Epidermal melanocyte (primary cell): ENCODE results near the gene LIPK.
"Not testable (repeated sequence)": the region's sequence is repeated elsewhere in the genome, so short reads cannot be mapped to it uniquely, and the experiment has no call there.

Experiments
- DNase-seq: peaks from one replicate; pipeline ENCODE4 v3.0.0; 2011; ENCODE audit warnings: low spot score; ENCODE audit not compliant: insufficient read length

Gene LIPK

DNA sequence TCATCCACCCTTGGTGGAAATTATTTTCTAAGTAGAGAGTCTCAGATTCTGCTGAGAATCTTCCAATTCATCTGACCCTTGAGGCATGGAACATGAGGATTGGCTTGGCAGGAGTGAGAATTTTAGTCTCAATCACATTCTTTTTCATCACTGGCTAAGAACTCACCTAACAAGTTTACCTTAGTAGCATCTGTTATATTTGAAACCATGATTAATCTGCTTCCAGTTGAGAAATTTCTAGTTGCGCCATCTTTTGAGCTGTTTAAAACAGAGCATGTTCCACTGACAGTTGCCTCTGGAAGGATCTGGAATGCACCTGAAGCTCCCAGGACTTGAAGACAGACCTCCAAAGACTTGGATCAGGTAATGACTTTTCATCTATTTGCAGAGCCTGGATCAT, at the start of gene LIPK:
Gene LIPK (plus strand): TSS at position 292 of the 400 bp plus-strand sequence. CDS start 18,295 bp downstream, outside the sequence.
- no peak for DNase-seq

DNA sequence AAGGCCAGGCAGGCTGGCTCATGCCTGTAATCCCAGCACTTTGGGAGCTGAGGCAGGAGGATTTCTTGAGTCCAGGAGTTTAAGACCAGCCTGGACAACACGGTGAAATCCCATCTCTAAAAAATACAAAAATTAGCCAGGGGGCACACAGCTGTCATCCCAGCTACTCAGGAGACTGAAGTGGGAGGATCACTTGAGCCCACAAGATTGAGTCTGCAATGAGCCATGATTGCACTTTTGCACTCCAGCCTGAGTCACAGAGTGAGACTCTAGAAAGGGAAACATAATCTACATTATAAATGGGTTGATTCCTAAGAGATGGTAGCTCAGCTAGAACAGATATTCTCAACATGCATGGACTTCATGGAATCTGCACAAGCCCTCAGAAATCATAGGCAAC, 48.1 kb upstream of the LIPK start:
- no peak for DNase-seq

GRCh38 chr10:88659725-88660597, 46.1 kb upstream of the LIPK start:
- no peak for DNase-seq

- DNase-seq = no peak
Measured at GRCh38 chr10:88660598-88660884, 45.5 kb upstream of the LIPK start.

DNA sequence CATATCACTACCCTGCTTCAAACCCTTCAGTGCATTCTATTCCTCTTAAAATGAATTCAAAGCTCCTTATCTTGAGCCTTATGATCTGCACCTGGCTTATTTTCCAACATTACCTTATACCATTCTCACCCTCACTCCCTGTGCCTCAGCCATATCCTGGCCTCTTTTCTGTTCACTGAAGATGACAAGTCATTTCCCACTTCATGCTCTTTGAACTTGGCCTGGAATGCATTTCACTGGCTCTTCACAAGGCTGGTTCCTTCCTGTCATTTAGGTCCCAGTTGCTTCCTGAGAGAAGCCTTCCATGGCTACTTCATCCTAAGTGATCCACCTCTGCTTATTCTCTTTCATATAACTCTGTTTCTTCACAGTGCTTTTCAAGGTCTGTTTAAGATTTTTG, 45.0 kb upstream of the LIPK start:
- DNase-seq = no peak

- DNase-seq = no peak
Measured at GRCh38 chr10:88661577-88661976, 44.5 kb upstream of the LIPK start.

DNA sequence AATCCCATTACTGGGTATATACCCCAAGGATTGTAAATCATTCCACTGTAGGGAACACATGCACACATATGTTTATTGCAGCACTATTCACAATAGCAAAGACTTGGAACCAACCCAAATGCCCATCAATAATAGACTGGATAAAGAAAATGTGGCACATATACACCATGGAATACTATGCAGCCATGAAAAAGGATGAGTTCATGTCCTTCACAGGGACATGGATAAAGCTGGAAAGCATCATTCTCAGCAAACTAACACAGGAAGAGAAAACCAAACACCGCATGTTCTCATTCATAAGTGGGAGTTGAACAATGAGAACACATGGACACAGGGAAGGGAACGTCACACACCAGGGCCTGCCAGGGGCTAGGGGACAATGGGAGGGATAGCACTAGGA, 42.9 kb upstream of the LIPK start:
- not testable (repeated sequence) for DNase-seq

DNA sequence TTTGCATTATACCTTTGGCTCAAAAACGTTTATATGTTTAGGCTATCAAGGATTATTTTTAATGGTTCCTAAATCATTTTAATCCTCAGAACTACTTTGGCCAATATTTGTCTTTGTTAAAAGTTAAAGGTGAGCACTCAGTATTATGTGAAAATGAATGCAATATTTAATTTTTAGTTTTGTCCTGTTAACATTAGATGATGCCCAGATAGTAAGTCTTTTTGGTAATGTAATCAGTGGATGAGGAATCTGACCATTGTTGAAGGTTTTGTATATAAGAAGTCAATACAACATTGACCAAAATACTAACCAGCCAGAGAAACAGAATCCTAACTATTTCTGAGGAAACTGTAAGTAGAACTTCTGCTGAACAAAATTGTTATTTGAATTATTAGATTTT, 41.9 kb upstream of the LIPK start, which contains the start of gene LIPF:
Gene LIPF (plus strand): TSS at position 301 of the 400 bp plus-strand sequence. CDS start 2,856 bp downstream, outside the sequence.
- no peak for DNase-seq

- no peak for DNase-seq
Measured at GRCh38 chr10:88668465-88668864, 37.6 kb upstream of the LIPK start.

DNA sequence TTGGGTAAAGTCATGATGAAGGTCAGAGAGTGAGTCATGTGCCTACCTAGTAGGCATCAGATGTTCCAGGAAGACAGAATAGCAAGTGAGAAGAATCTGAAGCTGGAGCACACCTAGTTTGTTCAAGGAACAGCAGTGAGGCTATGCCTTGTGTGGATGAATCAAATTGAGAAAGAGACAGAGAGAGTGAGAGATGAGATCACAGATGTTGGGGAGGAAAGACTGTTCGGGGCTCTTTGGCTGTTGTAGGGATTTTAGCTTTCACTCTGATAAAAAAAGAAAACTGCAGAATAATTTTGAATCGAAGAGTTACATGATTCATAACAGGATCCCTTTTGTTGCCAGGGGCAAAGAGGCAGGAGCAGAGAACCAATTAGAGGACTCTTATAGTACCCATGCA, 35.6 kb upstream of the LIPK start:
- DNase-seq = no peak

DNA sequence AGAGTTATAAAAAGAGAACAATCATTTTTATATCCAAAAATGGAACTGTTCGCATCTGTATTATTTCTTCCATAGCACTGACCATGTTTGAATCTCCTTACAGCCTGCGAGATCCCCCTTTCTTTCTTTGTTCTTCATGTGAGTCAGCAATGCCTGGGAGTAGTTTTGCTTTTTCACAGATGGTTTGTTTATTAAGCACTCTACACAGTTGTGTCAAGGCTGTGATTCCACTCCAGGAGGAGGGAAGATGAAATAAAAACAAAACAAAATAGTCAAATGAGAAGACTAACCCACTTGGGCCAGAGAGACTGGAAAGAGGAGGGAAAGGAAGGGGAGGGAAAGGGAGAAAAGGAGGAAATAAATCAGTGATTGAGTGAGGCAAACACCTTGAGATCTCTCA, 34.0 kb upstream of the LIPK start:
- DNase-seq = no peak

DNA sequence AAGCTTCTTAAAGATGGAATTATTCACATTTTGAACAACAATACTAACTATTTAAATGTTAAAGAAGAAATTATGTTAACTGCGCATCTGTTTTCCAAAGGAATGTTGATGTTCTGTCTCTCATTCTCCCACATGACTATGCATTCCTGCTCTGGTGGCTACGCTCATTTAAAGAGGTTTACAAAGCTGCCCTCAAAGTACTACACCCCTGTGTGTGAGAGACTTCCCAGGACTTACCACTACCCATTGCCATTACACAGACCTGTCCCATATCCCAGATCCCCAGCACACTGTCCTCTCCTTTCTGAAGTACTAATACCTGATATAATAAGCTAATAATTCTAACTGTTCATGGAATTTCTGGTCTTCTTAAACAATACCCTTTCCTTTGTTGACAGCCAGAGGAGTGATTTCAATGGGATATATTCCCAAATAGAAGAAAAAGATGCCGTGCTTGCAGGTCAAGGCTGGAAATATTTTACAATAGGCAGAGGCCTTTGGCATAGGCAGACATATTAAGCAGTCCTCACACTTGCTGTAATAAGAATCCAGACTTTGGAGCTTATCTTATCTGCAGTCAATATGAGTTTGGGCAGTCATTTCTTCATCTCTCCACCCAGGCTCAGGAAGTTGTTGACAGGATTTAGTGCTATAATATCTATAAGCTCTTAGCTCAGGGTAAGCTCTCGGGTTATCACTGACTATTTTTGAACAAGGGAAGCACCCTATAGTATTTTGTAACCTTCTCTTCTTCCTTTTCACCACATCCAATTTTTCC, 29.6 kb upstream of the LIPK start:
- no peak for DNase-seq

GRCh38 chr10:88680958-88681357, 25.1 kb upstream of the LIPK start:
- no peak for DNase-seq

GRCh38 chr10:88682491-88682890, 23.6 kb upstream of the LIPK start:
- DNase-seq = no peak

- DNase-seq = peak; percentile 23
Measured at GRCh38 chr10:88687853-88688467, 18.1 kb upstream of the LIPK start.

DNA sequence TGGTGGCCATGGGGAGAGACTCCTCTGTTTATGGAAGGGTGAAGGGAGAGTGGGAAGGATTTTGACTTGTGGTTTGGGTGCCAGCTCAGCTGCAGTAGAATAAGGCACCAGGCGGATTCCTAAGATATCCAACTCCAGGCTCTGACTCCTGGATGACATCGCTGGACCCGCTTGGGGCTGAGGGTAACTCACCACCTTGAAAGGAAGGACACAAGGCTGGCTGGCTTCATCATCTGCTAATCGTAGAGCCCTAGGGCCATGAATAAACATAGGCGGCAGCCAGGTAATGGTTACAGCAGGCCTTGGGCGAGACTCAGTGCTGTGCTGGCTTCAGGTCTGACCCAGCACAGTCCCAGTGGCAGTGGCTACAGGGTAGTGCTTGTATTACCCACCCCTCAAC, 16.7 kb upstream of the LIPK start:
- DNase-seq = no peak

- no peak for DNase-seq
Measured at GRCh38 chr10:88693392-88694020, 12.5 kb upstream of the LIPK start.

DNA sequence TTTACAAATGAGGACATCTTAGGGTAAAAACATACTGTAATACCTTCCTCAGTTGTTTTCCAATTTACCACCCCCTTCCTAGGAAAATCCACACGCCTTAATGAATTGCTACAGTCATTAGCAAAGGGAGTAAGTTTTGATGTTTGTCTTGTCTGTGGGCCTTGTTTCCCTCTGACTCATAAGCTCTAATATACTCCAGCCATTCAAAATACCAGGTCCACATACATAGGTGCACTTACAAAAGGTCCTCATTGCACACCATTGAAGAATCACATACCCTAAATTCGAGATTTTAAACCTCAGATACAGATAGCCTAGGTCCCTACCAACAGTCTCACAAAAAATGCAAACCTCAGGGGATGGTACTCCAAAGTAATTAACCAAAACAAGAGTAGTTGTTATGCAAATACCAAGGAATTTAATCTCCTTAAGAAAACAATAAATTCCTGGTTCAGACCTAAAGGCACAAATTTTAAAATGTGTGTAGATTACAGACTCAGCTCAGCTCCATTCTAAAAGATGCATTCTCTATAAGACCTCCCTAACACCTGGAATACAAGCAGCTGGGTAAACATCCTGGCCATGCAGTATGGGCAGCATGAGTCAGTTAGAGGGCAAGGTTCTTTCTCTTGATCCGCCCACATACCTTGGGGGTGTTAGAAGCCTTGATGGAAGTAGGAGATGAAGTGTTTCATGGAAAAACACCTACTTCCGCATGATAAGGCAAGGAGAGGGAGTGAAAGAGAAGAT, 3.0 kb upstream of the LIPK start:
- no peak for DNase-seq

GRCh38 chr10:88707429-88708155, 1.5 kb downstream of the LIPK start:
- no peak for DNase-seq

DNA sequence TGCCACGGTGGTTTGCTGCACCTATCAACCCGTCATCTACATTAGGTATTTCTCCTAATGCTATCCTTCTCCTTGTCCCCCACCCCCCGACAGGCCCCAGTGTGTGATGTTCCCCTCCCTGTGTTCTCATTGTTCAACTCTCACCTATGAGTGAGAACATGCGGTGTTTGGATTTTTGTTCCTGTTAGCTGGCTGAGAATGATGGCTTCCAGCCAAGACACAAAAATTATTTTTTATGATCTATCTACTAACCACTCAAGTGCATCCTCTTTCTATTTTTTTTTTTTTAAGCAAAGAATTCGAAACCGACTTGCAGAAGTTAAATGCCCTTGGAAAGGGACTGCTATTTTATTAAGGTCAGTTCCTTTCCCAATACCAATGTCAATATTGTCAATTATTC, 3.3 kb downstream of the LIPK start:
- DNase-seq = not testable (repeated sequence)
